ENCODE results near the gene GPRC5C.

DNA sequence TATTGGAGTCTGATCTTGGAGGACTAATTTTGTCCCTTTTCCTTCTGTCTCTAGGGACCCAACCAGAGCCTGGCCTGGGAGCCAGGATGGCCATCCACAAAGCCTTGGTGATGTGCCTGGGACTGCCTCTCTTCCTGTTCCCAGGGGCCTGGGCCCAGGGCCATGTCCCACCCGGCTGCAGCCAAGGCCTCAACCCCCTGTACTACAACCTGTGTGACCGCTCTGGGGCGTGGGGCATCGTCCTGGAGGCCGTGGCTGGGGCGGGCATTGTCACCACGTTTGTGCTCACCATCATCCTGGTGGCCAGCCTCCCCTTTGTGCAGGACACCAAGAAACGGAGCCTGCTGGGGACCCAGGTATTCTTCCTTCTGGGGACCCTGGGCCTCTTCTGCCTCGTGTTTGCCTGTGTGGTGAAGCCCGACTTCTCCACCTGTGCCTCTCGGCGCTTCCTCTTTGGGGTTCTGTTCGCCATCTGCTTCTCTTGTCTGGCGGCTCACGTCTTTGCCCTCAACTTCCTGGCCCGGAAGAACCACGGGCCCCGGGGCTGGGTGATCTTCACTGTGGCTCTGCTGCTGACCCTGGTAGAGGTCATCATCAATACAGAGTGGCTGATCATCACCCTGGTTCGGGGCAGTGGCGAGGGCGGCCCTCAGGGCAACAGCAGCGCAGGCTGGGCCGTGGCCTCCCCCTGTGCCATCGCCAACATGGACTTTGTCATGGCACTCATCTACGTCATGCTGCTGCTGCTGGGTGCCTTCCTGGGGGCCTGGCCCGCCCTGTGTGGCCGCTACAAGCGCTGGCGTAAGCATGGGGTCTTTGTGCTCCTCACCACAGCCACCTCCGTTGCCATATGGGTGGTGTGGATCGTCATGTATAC is 8.0 kb downstream of the GPRC5C start:
- TF ChIP-seq, protein P1, sequence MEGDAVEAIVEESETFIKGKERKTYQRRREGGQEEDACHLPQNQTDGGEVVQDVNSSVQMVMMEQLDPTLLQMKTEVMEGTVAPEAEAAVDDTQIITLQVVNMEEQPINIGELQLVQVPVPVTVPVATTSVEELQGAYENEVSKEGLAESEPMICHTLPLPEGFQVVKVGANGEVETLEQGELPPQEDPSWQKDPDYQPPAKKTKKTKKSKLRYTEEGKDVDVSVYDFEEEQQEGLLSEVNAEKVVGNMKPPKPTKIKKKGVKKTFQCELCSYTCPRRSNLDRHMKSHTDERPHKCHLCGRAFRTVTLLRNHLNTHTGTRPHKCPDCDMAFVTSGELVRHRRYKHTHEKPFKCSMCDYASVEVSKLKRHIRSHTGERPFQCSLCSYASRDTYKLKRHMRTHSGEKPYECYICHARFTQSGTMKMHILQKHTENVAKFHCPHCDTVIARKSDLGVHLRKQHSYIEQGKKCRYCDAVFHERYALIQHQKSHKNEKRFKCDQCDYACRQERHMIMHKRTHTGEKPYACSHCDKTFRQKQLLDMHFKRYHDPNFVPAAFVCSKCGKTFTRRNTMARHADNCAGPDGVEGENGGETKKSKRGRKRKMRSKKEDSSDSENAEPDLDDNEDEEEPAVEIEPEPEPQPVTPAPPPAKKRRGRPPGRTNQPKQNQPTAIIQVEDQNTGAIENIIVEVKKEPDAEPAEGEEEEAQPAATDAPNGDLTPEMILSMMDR (IDR thresholded peaks at IDR 0.05), result no peak
- TF ChIP-seq POLR2AphosphoS5 (IDR thresholded peaks at IDR 0.05), result no peak
